ENCODE results near the gene ATP9B. TPM values are rescaled to one million over a fixed set of nuclear protein-coding genes. Genes with fewer than 3 reads are reported as not detected.
A peak's percentile ranks its signal among the peaks of the same experiment; 100 is the strongest.

The ATP9B gene
- total RNA-seq, 1 donor from 2014 or later = 16.2 TPM

DNA sequence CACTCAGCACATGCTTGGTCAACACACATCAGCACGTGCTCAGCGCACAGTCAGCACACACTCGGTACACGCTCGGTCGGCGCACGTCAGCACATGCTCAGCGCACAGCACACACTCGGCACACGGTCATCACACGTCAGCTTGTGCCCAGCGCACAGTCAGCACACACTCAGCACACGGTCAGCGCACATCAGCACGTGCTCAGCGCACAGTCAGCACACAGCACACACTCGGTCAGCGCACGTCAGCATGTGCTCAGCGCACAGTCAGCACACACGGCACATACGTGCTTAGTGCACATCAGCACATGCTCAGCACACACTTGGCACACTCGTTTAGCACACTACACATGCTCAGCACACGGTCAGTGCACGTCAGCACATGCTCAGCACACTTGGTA is 276.8 kb downstream of the ATP9B start:
- no peaks in the 10 kb centered on the region for H3K27me3 ChIP-seq (ENCODE audit: control insufficient read depth, insufficient read depth, low read length)
- DNase-seq (ENCODE audit: low read depth) = no peak
- no peak overlapping the region for H3K4me3 ChIP-seq (ENCODE audit: low read depth, low read length)
- peaks cover 4% of the 10 kb centered on the region for H3K36me3 ChIP-seq (ENCODE audit: control insufficient read depth, insufficient read depth, low read length)
- TF ChIP-seq, protein P1, sequence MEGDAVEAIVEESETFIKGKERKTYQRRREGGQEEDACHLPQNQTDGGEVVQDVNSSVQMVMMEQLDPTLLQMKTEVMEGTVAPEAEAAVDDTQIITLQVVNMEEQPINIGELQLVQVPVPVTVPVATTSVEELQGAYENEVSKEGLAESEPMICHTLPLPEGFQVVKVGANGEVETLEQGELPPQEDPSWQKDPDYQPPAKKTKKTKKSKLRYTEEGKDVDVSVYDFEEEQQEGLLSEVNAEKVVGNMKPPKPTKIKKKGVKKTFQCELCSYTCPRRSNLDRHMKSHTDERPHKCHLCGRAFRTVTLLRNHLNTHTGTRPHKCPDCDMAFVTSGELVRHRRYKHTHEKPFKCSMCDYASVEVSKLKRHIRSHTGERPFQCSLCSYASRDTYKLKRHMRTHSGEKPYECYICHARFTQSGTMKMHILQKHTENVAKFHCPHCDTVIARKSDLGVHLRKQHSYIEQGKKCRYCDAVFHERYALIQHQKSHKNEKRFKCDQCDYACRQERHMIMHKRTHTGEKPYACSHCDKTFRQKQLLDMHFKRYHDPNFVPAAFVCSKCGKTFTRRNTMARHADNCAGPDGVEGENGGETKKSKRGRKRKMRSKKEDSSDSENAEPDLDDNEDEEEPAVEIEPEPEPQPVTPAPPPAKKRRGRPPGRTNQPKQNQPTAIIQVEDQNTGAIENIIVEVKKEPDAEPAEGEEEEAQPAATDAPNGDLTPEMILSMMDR (IDR thresholded peaks at IDR 0.05; ENCODE audit: insufficient read depth, low read length, poor library complexity, severe bottlenecking) = no peak

DNA sequence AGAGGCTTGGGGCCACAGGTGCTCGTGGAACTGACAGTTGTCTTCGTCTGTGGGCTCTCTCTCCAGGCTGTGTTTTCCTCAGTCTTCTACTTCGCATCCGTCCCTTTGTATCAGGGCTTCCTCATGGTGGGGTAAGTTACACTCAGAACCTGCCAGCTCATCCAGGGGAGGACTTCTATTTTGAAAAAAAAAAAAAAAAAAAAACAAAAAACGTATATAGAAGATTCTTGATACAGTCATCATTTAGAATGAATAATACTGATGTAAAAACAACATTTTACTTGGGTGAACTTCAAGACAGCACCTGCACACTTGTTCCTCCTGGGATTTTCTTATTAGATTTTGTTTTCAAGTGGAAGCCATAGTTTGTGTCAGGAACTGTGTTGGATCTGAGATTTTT is 278.9 kb downstream of the ATP9B start:
- Histone ChIP-seq H3K36me3 (ENCODE audit: control insufficient read depth, insufficient read depth, low read length) (peaks cover 4% of the 10 kb centered on the region), H3K4me3 (ENCODE audit: low read depth, low read length) (no peak overlapping the region), H3K27me3 (ENCODE audit: control insufficient read depth, insufficient read depth, low read length) (no peaks in the 10 kb centered on the region)
- no peak for DNase-seq (ENCODE audit: low read depth)
- TF ChIP-seq, protein P1 (IDR thresholded peaks at IDR 0.05; ENCODE audit: insufficient read depth, low read length, poor library complexity, severe bottlenecking) = no peak

DNA sequence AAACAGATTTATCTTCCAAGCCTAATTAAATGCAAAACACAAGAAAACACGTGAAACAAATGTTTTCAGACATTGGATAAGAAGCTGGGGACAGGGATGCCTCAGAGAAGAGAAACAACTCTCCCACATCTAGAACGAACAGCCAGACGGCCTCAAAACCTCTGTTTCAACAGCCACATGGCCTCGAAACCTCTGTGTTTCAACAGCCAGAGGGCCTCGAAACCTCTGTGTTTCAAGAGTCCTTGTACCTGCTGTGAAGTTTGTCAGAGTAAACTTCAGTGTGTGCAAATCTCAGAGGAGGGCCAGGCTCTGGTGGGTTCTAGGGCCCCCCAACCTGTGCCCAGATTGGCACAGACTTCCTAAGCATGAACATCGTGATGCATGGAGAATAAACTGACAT is 283.2 kb downstream of the ATP9B start:
- TF ChIP-seq, protein P1 (IDR thresholded peaks at IDR 0.05; ENCODE audit: insufficient read depth, low read length, poor library complexity, severe bottlenecking) = no peak
- H3K36me3 ChIP-seq (ENCODE audit: control insufficient read depth, insufficient read depth, low read length) = no peaks in the 10 kb centered on the region
- no peak for DNase-seq (ENCODE audit: low read depth)
- no peak overlapping the region for H3K4me3 ChIP-seq (ENCODE audit: low read depth, low read length)
- no peaks in the 10 kb centered on the region for H3K27me3 ChIP-seq (ENCODE audit: control insufficient read depth, insufficient read depth, low read length)

DNA sequence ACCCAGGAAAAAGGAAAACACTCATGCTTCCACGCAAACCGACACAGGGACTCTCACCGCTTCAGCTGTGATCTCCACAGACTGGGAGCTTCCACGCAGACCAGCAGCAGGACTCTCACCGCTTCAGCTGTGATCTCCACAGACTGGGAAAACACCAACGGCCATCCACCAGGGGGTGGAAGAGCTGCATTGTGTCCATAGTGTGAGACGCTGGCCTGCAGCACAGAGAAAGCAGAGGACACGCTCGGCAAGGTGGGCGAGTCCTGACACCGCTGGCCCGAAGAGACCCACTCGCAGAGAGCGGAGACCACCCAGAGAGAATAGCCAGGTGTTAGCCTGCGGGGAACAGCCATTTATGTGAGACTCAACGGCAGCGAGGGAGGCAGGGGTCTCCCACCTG is 284.1 kb downstream of the ATP9B start:
- H3K36me3 ChIP-seq (ENCODE audit: control insufficient read depth, insufficient read depth, low read length) = no peaks in the 10 kb centered on the region
- TF ChIP-seq, protein P1 (IDR thresholded peaks at IDR 0.05; ENCODE audit: insufficient read depth, low read length, poor library complexity, severe bottlenecking) = peak; percentile 36
- H3K27me3 ChIP-seq (ENCODE audit: control insufficient read depth, insufficient read depth, low read length) = no peaks in the 10 kb centered on the region
- H3K4me3 ChIP-seq (ENCODE audit: low read depth, low read length) = no peak overlapping the region
- DNase-seq (ENCODE audit: low read depth) = no peak

DNA sequence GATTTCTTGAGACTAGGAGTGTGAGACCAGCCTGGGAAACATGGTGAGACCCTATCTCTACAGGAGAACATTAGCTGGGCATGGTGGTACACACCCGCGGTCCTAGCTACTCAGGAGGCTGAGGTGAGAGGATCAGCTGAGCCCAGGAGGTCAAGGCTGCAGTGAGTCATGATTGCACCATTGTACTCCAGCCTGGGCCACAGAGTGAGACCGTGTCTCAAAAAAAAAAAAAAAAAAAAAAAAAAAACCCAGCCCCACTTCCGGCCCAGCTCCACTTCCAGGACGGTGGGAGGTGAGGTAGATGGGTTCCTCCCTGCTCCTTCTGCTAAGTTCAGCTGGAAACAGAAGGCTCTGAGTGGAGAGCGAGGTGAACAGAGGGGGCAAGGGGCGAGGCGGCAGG is 285.2 kb downstream of the ATP9B start:
- H3K27me3 ChIP-seq (ENCODE audit: control insufficient read depth, insufficient read depth, low read length) = no peaks in the 10 kb centered on the region
- TF ChIP-seq, protein P1 (IDR thresholded peaks at IDR 0.05; ENCODE audit: insufficient read depth, low read length, poor library complexity, severe bottlenecking) = no peak
- H3K4me3 ChIP-seq (ENCODE audit: low read depth, low read length) = no peak overlapping the region
- H3K36me3 ChIP-seq (ENCODE audit: control insufficient read depth, insufficient read depth, low read length) = no peaks in the 10 kb centered on the region
- no peak for DNase-seq (ENCODE audit: low read depth)
